BLaER1 treated with 17β-estradiol and CSF1 and Interleukin-3, amounts not matched to agents 10 nM and 100 nM (cell line): ENCODE results near the gene AOPEP.

Experiments used
- H3K27ac ChIP-seq, 11 experiments: shearing (Covaris generic); formaldehyde crosslinking; 2 replicates each; pipeline ENCODE4 v1.8.1; 2022
- H3K27me3 ChIP-seq, 11 experiments: shearing (Covaris generic); formaldehyde crosslinking; 2 replicates each; pipeline ENCODE4 v1.8.1; 2022
- H3K36me3 ChIP-seq, 11 experiments: shearing (Covaris generic); formaldehyde crosslinking; 2 replicates each; pipeline ENCODE4 v1.8.1; 2022
- H3K4me1 ChIP-seq, 10 experiments: shearing (Covaris generic); formaldehyde crosslinking; 2 replicates each; pipeline ENCODE4 v1.8.1; 2022
- H3K4me2 ChIP-seq, 11 experiments: shearing (Covaris generic); formaldehyde crosslinking; 2 replicates each; pipeline ENCODE4 v1.8.1; 2022
- H3K4me3 ChIP-seq, 10 experiments: shearing (Covaris generic); formaldehyde crosslinking; 2 replicates each; pipeline ENCODE4 v1.8.1; 2022
- H3K9ac ChIP-seq, 11 experiments: shearing (Covaris generic); formaldehyde crosslinking; 2 replicates each; pipeline ENCODE4 v1.8.1; 2022
- H3K9me3 ChIP-seq, 11 experiments: shearing (Covaris generic); formaldehyde crosslinking; replicated peaks in 1 of 11; 2 replicates each; pipeline ENCODE4 v1.8.1; 2022
- H4K20me1 ChIP-seq, 11 experiments: shearing (Covaris generic); formaldehyde crosslinking; 2 replicates each; pipeline ENCODE4 v1.8.1; 2022
- Cebpa-rat ChIP-seq, 11 experiments: shearing (Covaris generic); IDR thresholded peaks; 2 replicates each; pipeline ENCODE4 v1.8.1; 2022

AOPEP gene

DNA sequence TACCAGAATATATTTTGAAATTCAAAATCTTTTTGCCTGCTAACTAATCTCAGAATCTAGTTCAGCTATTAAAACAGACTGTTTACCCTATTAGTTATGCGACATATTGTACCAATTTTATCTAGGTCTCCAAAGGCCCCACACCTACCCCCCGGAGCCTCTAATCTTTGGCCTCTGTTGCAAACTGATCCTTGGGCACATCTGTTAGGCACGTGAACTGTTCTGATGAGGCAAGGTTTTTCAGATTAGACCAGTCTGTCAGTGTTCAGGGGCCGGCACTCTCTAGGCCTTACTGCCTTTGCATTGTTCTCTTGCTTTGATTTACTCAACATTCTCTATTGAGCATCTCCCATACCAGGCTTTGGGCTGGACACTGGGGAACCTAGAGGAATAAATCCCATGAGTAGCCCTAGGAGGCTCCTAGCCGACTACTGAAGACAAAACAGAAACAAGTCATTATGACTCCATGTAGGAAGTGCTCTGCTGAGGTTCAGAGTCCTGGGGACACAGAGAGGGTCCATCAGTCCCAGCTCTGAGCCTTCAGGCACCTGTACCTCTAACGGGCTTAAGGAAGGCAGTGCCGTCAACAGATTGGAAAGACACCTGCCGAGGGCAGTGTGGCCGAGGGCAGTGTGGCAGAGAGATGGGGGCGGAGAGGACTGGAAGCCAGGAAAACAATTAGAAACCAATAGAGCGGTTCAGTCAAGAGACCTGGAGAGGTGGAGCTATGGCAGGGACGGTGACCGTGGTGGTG, 245.1 kb downstream of the AOPEP start:
- Histone ChIP-seq H3K36me3 (peaks cover 0 to 17% (median 9%) of the 10 kb centered on the region in 11 experiments; a peak in 8 of 22 replicates), H3K27me3 (no peaks in the 10 kb centered on the region), H4K20me1 (no peaks in the 10 kb centered on the region), H3K9me3 (no peaks in the 10 kb centered on the region), H3K4me1 (no peaks in the 10 kb centered on the region), H3K27ac (no peak overlapping the region), H3K9ac (no peak overlapping the region), H3K4me3 (no peak overlapping the region), H3K4me2 (no peak overlapping the region)
- no peak for TF ChIP-seq Cebpa-rat (IDR thresholded peaks at IDR 0.05)

DNA sequence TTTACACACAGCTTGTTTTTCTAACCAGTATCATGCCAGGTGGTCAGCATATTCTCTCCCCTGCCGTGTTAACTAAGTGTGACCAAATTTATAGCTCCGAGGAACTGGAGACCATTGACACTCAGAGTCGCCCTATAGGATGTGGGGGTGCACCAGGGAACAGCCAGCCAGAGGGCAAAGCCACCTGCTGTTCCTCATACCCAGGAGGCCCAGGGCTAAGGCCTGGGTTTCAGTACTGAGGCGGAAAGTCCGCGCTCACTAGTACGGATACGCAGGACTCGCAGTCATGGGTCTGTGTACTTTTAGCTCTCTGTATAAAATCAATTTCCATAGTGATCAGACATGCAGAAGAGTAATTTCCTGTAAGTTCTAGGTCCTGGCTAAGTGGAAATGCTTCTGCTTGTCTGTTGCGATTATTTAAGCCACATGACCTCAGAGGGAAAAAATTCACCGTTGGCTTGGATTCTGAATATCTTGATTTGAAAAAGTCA, 247.0 kb downstream of the AOPEP start:
- no peak overlapping the region for H3K27ac ChIP-seq

DNA sequence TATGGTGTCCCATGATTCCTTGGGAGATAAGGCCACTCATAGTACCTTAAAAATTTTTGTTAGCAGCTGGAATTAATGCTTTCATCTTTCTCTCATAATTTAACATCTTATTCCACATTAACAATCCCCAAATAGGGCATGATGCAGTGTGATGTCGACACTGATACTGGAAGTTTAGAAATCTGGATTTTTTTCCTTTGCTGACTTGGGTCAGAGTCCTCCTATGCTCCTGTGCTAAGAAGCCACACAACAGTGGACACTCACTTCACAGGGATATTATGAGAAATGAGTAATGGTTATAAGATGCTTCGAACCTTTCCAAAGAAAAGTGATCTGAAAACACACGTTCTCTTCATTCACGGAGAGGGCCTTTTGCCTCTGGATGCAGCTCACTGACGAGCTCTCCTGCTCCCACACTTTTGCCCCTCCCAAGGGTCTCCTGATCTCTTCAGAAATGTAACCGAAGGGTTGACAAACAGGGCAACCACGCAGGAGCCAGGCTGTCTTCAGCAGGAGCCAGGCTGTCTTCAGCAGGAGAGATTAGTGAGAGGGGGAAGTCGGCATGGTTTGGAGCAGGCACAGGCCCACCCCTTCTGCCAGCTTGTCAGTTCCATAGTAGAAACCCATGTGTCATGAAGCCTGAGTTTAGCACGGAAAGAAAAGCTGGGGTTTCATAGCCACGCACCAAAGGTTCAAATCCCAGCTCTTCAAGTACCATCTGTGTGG, 247.8 kb downstream of the AOPEP start:
- no peaks in the 10 kb centered on the region for H3K4me1 ChIP-seq
- H3K4me2 ChIP-seq, result no peak overlapping the region
- H3K27ac ChIP-seq, result no peak overlapping the region
- H3K27me3 ChIP-seq, result no peaks in the 10 kb centered on the region
- no peaks in the 10 kb centered on the region for H3K9me3 ChIP-seq
- no peak overlapping the region for H3K4me3 ChIP-seq
- H4K20me1 ChIP-seq, result no peaks in the 10 kb centered on the region
- H3K36me3 ChIP-seq, result peaks cover 0 to 13% (median 3%) of the 10 kb centered on the region in 11 experiments; a peak in 7 of 22 replicates
- TF ChIP-seq Cebpa-rat (IDR thresholded peaks at IDR 0.05), result no peak
- H3K9ac ChIP-seq, result no peak overlapping the region

More for the DNA sequence above, 247.0 kb downstream of the AOPEP start:
- Histone ChIP-seq H3K4me1 (no peaks in the 10 kb centered on the region), H3K9me3 (no peaks in the 10 kb centered on the region), H3K27me3 (no peaks in the 10 kb centered on the region), H4K20me1 (no peaks in the 10 kb centered on the region), H3K9ac (no peak overlapping the region), H3K4me2 (no peak overlapping the region), H3K36me3 (peaks cover 0 to 11% (median 4%) of the 10 kb centered on the region in 11 experiments; a peak in 7 of 22 replicates), H3K4me3 (no peak overlapping the region)
- no peak for TF ChIP-seq Cebpa-rat (IDR thresholded peaks at IDR 0.05)

DNA sequence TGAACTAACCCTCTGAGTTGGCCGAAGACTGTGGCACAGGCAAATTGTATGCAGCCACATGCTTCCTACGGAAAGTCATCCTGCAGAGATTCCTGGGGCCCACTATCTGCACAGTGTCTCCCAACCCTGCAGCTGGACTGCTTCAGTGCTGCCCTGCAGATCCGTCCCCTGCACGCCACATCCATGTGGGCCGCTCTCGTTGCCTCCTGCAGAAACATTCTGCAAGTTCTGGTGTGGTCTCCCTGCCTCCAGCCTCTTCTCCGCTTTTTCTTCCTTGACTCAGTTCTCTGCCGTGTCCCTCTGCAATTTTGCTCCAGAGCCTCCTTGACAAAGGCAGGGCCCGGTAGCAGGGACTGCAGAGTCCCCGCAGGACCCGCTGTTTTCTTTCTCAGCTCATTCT, 249.0 kb downstream of the AOPEP start:
- H3K27ac ChIP-seq, result no peak overlapping the region
- no peaks in the 10 kb centered on the region for H3K27me3 ChIP-seq
- no peaks in the 10 kb centered on the region for H3K9me3 ChIP-seq
- TF ChIP-seq Cebpa-rat (IDR thresholded peaks at IDR 0.05), result no peak
- H4K20me1 ChIP-seq, result no peaks in the 10 kb centered on the region
- H3K4me3 ChIP-seq, result no peak overlapping the region
- peaks cover 0 to 5% (median 0%) of the 10 kb centered on the region in 10 experiments; a peak in 1 of 20 replicates for H3K4me1 ChIP-seq
- H3K36me3 ChIP-seq, result peaks cover 0 to 23% (median 5%) of the 10 kb centered on the region in 11 experiments; a peak in 8 of 22 replicates
- no peak overlapping the region for H3K4me2 ChIP-seq
- no peak overlapping the region for H3K9ac ChIP-seq

DNA sequence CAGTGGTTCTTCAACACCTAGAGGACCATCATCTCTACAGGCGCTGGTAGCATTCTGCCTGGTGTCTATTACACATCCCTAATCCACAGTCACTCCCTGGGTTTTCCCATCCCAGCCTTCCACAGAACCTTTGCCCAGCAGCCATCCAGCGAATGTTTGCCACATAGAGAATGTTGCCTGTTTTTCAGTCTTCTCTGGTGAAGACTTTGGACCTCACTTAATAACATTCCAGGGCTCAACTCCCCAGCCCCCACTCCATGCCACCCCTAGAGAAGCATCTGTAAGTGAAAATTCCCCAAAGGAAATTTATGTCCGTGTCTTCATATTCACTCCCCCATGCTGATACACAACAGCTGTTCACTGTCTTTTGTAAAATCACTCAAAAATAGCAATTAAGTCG, 249.6 kb downstream of the AOPEP start:
- H3K36me3 ChIP-seq, result peaks cover 0 to 24% (median 6%) of the 10 kb centered on the region in 11 experiments; a peak in 8 of 22 replicates

DNA sequence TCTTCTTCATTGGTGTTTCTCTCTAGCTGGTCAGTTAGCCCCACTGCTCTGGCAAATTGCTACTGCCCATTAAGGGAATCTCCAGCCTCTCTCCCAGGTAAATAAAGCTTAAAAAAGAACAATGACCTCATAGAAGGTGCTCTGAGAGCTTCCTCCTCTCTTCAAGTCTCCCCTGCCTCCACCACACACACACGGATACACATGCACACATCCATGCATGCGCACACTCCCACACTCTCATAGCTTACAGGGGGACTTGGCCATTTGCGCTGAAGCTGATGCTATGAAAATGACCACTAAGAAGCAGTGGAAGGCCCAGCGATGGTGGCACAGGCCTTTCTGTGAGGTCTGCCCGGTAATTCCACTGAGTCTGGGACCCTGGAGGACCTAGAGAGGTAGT, 250.9 kb downstream of the AOPEP start:
- no peak overlapping the region for H3K4me2 ChIP-seq
- H3K4me3 ChIP-seq, result no peak overlapping the region
- H3K9me3 ChIP-seq, result no peaks in the 10 kb centered on the region
- no peak overlapping the region for H3K27ac ChIP-seq
- H3K27me3 ChIP-seq, result no peaks in the 10 kb centered on the region
- H3K36me3 ChIP-seq, result peaks cover 0 to 24% (median 6%) of the 10 kb centered on the region in 11 experiments; a peak in 8 of 22 replicates
- H3K4me1 ChIP-seq, result peaks cover 0 to 5% (median 0%) of the 10 kb centered on the region in 10 experiments; a peak in 1 of 20 replicates
- H3K9ac ChIP-seq, result no peak overlapping the region
- H4K20me1 ChIP-seq, result no peaks in the 10 kb centered on the region
- TF ChIP-seq Cebpa-rat (IDR thresholded peaks at IDR 0.05), result no peak

More for the DNA sequence above, 249.6 kb downstream of the AOPEP start:
- Histone ChIP-seq H3K4me3 (no peak overlapping the region), H3K27ac (no peak overlapping the region), H4K20me1 (no peaks in the 10 kb centered on the region), H3K9me3 (no peaks in the 10 kb centered on the region), H3K27me3 (no peaks in the 10 kb centered on the region), H3K4me2 (no peak overlapping the region), H3K9ac (no peak overlapping the region), H3K4me1 (peaks cover 0 to 5% (median 0%) of the 10 kb centered on the region in 10 experiments; a peak in 1 of 20 replicates)
- TF ChIP-seq Cebpa-rat (IDR thresholded peaks at IDR 0.05), result no peak

DNA sequence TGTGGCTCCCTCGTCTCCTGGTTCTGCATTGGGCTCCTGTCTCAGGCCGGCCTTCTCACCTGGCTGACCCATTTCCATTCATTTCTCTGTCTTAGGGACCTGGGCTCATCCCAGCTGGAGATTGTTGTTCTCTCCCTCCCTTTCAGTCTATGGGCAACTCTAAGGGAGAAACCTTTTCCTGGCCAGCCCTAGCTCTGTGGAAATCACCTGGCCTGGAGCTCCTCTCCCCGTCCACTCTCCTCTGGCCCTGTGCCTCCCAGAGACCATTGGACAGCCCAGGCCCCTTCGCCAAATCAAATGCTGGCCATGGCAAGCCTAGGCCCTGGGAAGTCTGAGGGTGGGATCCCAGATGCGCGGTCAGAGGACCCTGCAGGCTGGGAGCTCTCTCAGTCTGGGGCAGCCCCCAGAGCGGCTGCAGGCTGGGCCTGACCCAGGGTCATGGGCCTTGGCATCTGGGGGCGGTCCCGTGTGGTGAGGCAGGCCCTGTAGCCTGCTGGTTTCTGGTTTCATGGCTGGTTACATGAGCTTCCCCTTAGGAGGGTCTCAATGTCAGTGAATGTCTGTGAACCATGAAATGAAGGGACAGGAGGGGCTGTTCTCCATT, 253.5 kb downstream of the AOPEP start:
- no peaks in the 10 kb centered on the region for H4K20me1 ChIP-seq
- peaks cover 0 to 24% (median 6%) of the 10 kb centered on the region in 11 experiments; a peak in 9 of 22 replicates for H3K36me3 ChIP-seq
- no peak overlapping the region for H3K27ac ChIP-seq
- TF ChIP-seq Cebpa-rat (IDR thresholded peaks at IDR 0.05), result no peak
- no peak overlapping the region for H3K9ac ChIP-seq
- H3K9me3 ChIP-seq, result no peaks in the 10 kb centered on the region
- no peak overlapping the region for H3K4me3 ChIP-seq
- no peaks in the 10 kb centered on the region for H3K27me3 ChIP-seq
- H3K4me1 ChIP-seq, result peaks cover 0 to 5% (median 0%) of the 10 kb centered on the region in 10 experiments; a peak in 1 of 20 replicates
- H3K4me2 ChIP-seq, result no peak overlapping the region; a peak in 1 of 22 replicates

DNA sequence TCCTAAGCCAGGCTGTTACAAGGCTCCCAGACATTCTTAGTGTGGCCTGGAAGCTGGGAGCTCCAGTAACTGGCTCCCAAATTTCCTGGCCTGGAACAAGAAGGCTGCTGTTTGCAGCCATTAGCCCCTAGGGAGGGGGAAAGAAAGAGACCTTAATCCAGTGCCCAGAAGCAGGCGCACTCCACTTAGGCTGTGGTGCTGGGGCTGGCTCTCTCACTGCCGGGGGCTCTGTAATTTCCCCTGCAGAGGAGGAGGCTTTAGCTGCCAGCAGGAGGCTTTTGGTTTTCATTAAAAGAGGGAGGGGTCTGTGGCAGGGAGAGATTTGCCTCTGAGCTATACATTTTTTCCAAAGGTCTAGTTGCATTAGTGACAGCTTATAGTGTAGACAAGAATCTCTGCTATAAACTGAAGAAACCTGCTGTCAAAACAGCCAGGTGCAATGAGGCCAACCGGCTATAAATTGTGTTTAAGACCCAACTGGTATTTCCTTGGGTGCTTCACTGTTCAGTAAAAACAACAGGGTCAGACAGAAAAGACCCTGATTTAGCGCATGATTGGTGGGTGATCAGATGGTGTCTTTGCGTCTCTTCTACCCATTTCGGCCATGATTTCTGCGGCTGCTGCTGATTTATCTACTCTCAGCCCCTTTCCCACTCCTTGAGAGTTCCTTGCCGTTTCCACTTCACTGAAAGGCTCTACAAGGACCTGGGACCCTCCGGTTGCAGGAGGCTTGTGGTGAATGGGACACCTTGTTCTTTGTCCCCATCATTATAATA, 254.6 kb downstream of the AOPEP start:
- Histone ChIP-seq H3K4me1 (peaks cover 0 to 5% (median 0%) of the 10 kb centered on the region in 10 experiments; a peak in 1 of 20 replicates), H3K9ac (no peak overlapping the region), H3K4me2 (no peak overlapping the region), H3K27me3 (no peaks in the 10 kb centered on the region), H3K36me3 (peaks cover 0 to 24% (median 6%) of the 10 kb centered on the region in 11 experiments; a peak in 9 of 22 replicates), H3K27ac (no peak overlapping the region), H3K9me3 (no peaks in the 10 kb centered on the region), H3K4me3 (no peak overlapping the region), H4K20me1 (no peaks in the 10 kb centered on the region)
- TF ChIP-seq Cebpa-rat (IDR thresholded peaks at IDR 0.05), result no peak
